ENCODE data around the gene VEGFA.

The VEGFA gene

GRCh38 chr6:43767553-43768505 lies 2.2 kb upstream of the VEGFA start:
- Mint-ChIP-seq H3K27ac (no peak overlapping the region), H3K4me3 (no peak overlapping the region), H3K36me3 (ENCODE audit: insufficient read depth) (peaks cover 8% of the 10 kb centered on the region), H3K9me3 (no peaks in the 10 kb centered on the region), H3K27me3 (peaks cover 9 to 24% of the 10 kb centered on the region in 2 donors), H3K4me1 (ENCODE audit: low read depth in 2 of 2) (peaks cover 11 to 12% of the 10 kb centered on the region in 2 donors)
- ATAC-seq (replicated peaks) (no peak), DNase-seq (no peak)

DNA sequence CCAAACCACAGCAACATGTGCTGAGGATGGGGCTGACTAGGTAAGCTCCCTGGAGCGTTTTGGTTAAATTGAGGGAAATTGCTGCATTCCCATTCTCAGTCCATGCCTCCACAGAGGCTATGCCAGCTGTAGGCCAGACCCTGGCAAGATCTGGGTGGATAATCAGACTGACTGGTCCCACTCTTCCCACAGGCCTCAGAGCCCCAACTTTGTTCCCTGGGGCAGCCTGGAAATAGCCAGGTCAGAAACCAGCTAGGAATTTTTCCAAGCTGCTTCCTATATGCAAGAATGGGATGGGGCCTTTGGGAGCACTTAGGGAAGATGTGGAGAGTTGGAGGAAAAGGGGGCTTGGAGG lies 1.5 kb upstream of the VEGFA start:
- H3K4me1 Mint-ChIP-seq (ENCODE audit: low read depth in 2 of 2): peaks cover 12 to 15% of the 10 kb centered on the region in 2 donors
- H3K9me3 Mint-ChIP-seq: no peaks in the 10 kb centered on the region
- no peak overlapping the region for H3K27ac Mint-ChIP-seq
- H3K4me3 Mint-ChIP-seq: peak overlapping the region in 1 of 2 donors; percentile 27
- no peak for DNase-seq
- H3K27me3 Mint-ChIP-seq: peaks cover 16 to 30% of the 10 kb centered on the region in 2 donors
- ATAC-seq (replicated peaks): no peak
- peaks cover 8% of the 10 kb centered on the region for H3K36me3 Mint-ChIP-seq (ENCODE audit: insufficient read depth)

- Mint-ChIP-seq H3K27ac (peak overlapping the region in 1 of 2 donors; percentile 11), H3K4me3 (peak overlapping the region; percentile 92 to 94), H3K27me3 (peaks cover 22 to 36% of the 10 kb centered on the region in 2 donors), H3K9me3 (no peaks in the 10 kb centered on the region), H3K4me1 (ENCODE audit: low read depth in 2 of 2) (peaks cover 12 to 15% of the 10 kb centered on the region in 2 donors), H3K36me3 (ENCODE audit: insufficient read depth) (peaks cover 8% of the 10 kb centered on the region)
- DNase-seq (no peak), ATAC-seq (replicated peaks) (no peak)
Measured at GRCh38 chr6:43768983-43769525, 957 bp upstream of the VEGFA start.

- Mint-ChIP-seq H3K4me3 (peak overlapping the region; percentile 92 to 94), H3K27ac (peak overlapping the region in 1 of 2 donors; percentile 71), H3K27me3 (peaks cover 27 to 40% of the 10 kb centered on the region in 2 donors), H3K36me3 (ENCODE audit: insufficient read depth) (peaks cover 8% of the 10 kb centered on the region), H3K9me3 (no peaks in the 10 kb centered on the region), H3K4me1 (ENCODE audit: low read depth in 2 of 2) (peaks cover 16 to 21% of the 10 kb centered on the region in 2 donors)
- DNase-seq (peak; percentile 15 to 18 (median 16)), ATAC-seq (replicated peaks) (peak; percentile 11)
Measured at GRCh38 chr6:43770372-43771209, 580 bp downstream of the VEGFA start.

DNA sequence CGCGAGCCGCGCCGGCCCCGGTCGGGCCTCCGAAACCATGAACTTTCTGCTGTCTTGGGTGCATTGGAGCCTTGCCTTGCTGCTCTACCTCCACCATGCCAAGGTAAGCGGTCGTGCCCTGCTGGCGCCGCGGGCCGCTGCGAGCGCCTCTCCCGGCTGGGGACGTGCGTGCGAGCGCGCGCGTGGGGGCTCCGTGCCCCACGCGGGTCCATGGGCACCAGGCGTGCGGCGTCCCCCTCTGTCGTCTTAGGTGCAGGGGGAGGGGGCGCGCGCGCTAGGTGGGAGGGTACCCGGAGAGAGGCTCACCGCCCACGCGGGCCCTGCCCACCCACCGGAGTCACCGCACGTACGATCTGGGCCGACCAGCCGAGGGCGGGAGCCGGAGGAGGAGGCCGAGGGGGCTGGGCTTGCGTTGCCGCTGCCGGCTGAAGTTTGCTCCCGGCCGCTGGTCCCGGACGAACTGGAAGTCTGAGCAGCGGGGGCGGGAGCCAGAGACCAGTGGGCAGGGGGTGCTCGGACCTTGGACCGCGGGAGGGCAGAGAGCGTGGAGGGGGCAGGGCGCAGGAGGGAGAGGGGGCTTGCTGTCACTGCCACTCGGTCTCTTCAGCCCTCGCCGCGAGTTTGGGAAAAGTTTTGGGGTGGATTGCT lies 1.3 kb downstream of the VEGFA start:
- peak; percentile 30 for ATAC-seq (replicated peaks)
- Mint-ChIP-seq H3K9me3 (no peaks in the 10 kb centered on the region), H3K36me3 (ENCODE audit: insufficient read depth) (peaks cover 8% of the 10 kb centered on the region), H3K4me1 (ENCODE audit: low read depth in 2 of 2) (peaks cover 16 to 21% of the 10 kb centered on the region in 2 donors), H3K4me3 (peak overlapping the region; percentile 92 to 94), H3K27ac (no peak overlapping the region), H3K27me3 (peaks cover 27 to 37% of the 10 kb centered on the region in 2 donors)
- DNase-seq: peak; percentile 37 to 46 (median 43)

GRCh38 chr6:43771858-43772680 lies 2.1 kb downstream of the VEGFA start:
- DNase-seq (peak in 2 of 3 experiments; percentile 9 to 17), ATAC-seq (replicated peaks) (no peak)
- peaks cover 16 to 21% of the 10 kb centered on the region in 2 donors for H3K4me1 Mint-ChIP-seq (ENCODE audit: low read depth in 2 of 2)
- H3K27ac Mint-ChIP-seq: no peak overlapping the region
- no peaks in the 10 kb centered on the region for H3K9me3 Mint-ChIP-seq
- peaks cover 27 to 37% of the 10 kb centered on the region in 2 donors for H3K27me3 Mint-ChIP-seq
- H3K4me3 Mint-ChIP-seq: peak overlapping the region; percentile 88 to 94
- peaks cover 8% of the 10 kb centered on the region for H3K36me3 Mint-ChIP-seq (ENCODE audit: insufficient read depth)

DNA sequence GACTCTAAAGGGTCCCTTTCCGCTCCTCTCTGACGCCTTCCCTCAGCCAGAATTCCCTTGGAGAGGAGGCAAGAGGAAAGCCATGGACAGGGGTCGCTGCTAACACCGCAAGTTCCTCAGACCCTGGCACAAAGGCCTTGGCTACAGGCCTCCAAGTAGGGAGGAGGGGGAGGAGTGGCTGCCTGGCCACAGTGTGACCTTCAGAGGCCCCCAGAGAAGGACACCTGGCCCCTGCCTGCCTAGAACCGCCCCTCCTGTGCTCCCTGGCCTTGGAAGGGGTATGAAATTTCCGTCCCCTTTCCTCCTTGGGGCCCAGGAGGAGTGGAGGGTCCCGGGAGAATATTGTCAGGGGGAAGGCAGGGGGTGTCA lies 2.7 kb downstream of the VEGFA start:
- Mint-ChIP-seq H3K27me3 (peaks cover 27 to 37% of the 10 kb centered on the region in 2 donors), H3K4me1 (ENCODE audit: low read depth in 2 of 2) (peaks cover 16 to 21% of the 10 kb centered on the region in 2 donors), H3K36me3 (ENCODE audit: insufficient read depth) (peaks cover 8% of the 10 kb centered on the region), H3K27ac (no peak overlapping the region), H3K9me3 (no peaks in the 10 kb centered on the region), H3K4me3 (peak overlapping the region; percentile 88 to 94)
- ATAC-seq (replicated peaks): no peak
- no peak for DNase-seq

GRCh38 chr6:43773050-43773979 lies 3.3 kb downstream of the VEGFA start:
- H3K9me3 Mint-ChIP-seq: no peaks in the 10 kb centered on the region
- peaks cover 8% of the 10 kb centered on the region for H3K36me3 Mint-ChIP-seq (ENCODE audit: insufficient read depth)
- peaks cover 27 to 37% of the 10 kb centered on the region in 2 donors for H3K27me3 Mint-ChIP-seq
- H3K4me3 Mint-ChIP-seq: peak overlapping the region; percentile 18 to 88
- ATAC-seq (replicated peaks) (no peak), DNase-seq (peak; percentile 29 to 41 (median 31))
- H3K27ac Mint-ChIP-seq: no peak overlapping the region
- peaks cover 16 to 21% of the 10 kb centered on the region in 2 donors for H3K4me1 Mint-ChIP-seq (ENCODE audit: low read depth in 2 of 2)

- H3K27ac Mint-ChIP-seq: no peak overlapping the region
- no peak for ATAC-seq (replicated peaks)
- DNase-seq: no peak
- H3K4me1 Mint-ChIP-seq (ENCODE audit: low read depth in 2 of 2): peaks cover 15 to 21% of the 10 kb centered on the region in 2 donors
- H3K4me3 Mint-ChIP-seq: no peak overlapping the region
- H3K9me3 Mint-ChIP-seq: no peaks in the 10 kb centered on the region
- peaks cover 8% of the 10 kb centered on the region for H3K36me3 Mint-ChIP-seq (ENCODE audit: insufficient read depth)
- peaks cover 27 to 37% of the 10 kb centered on the region in 2 donors for H3K27me3 Mint-ChIP-seq
Measured at GRCh38 chr6:43773980-43774775, 4.2 kb downstream of the VEGFA start.

DNA sequence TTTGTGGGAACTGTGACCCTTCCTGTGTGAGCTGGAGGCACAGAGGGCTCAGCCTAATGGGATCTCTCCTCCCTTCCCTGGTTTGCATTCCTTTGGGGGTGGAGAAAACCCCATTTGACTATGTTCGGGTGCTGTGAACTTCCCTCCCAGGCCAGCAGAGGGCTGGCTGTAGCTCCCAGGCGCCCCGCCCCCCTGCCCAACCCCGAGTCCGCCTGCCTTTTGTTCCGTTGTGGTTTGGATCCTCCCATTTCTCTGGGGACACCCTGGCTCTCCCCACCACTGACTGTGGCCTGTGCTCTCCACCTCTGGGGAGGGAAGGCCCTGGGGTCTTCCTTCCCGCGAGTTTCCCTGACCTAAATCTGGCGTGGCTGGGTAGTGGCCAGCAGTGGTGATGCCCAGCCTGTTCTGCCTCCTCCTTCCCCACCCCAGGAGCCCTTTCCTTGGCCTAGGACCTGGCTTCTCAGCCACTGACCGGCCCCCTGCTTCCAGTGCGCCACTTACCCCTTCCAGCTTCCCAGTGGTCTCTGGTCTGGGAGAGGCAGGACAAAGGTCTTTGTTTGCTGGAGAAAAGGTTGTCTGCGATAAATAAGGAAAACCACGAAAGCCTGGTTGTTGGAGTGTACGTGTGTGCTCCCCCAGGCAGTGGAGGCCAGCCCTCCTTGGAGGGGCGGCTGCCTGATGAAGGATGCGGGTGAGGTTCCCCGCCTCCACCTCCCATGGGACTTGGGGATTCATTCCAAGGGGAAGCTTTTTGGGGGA lies 4.9 kb downstream of the VEGFA start:
- peak overlapping the region; percentile 38 to 51 for H3K4me3 Mint-ChIP-seq
- peaks cover 3% of the 10 kb centered on the region for H3K36me3 Mint-ChIP-seq (ENCODE audit: insufficient read depth)
- ATAC-seq (replicated peaks): peak; percentile 19
- no peaks in the 10 kb centered on the region for H3K9me3 Mint-ChIP-seq
- H3K27ac Mint-ChIP-seq: no peak overlapping the region
- peak; percentile 34 to 38 (median 37) for DNase-seq
- peaks cover 27 to 37% of the 10 kb centered on the region in 2 donors for H3K27me3 Mint-ChIP-seq
- H3K4me1 Mint-ChIP-seq (ENCODE audit: low read depth in 2 of 2): peaks cover 13 to 18% of the 10 kb centered on the region in 2 donors
